GM21528 (cell line): Measurements from ENCODE around the gene GNAI2.
A peak's percentile ranks its signal among the peaks of the same experiment; 100 is the strongest.

Source experiments
- ATAC-seq: cut with Tn5 transposase; IDR thresholded peaks from one replicate; pipeline ENCODE4 v1.9.1; 2021; ENCODE audit warnings: mild to moderate bottlenecking, moderate library complexity; ENCODE audit not compliant: unreplicated experiment, low FRiP score

GNAI2 gene

GRCh38 chr3:50235716-50236483 lies at the start of gene GNAI2:
Gene GNAI2 (plus strand): TSS chr3:50236204. CDS start chr3:50236336, 132 bp downstream.
- peak; percentile 88 for ATAC-seq

DNA sequence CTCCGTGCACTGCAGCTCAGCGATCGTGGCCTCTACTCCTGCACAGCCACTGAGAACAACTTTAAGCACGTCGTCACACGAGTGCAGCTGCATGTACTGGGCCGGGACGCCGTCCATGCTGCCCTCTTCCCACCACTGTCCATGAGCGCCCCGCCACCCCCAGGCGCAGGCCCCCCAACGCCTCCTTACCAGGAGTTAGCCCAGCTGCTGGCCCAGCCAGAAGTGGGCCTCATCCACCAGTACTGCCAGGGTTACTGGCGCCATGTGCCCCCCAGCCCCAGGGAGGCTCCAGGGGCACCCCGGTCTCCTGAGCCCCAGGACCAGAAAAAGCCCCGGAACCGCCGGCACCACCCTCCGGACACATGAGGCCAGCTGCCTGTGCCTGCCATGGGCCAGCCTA lies 48.3 kb upstream of the GNAI2 start:
- ATAC-seq: no peak

- ATAC-seq: no peak
Measured at GRCh38 chr3:50189274-50189673, 46.7 kb upstream of the GNAI2 start.

DNA sequence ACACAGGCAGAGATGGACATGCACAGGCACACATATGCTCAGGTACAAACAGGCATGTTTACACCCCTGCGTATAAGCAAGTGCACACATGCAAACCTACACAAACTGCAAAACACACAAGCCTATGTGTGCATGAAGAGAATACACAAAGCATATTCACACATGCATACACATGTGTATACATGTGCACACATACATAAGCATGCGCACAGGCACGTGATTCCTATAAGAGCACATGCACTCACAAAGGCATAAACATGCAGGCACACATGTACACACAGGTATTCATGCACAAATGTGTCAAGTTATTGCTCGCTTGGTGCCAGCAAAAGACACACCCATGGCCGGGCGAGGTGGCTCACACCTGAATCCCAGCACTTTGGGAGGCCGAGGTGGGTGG lies 46.0 kb upstream of the GNAI2 start:
- no peak for ATAC-seq

- ATAC-seq: no peak
Measured at GRCh38 chr3:50190936-50191660, 44.9 kb upstream of the GNAI2 start, which contains the start of gene GNAT1. Gene GNAT1 (plus strand): TSS chr3:50191610. CDS start chr3:50191726, 116 bp downstream.

- no peak for ATAC-seq
Measured at GRCh38 chr3:50192124-50192523, 43.9 kb upstream of the GNAI2 start.

DNA sequence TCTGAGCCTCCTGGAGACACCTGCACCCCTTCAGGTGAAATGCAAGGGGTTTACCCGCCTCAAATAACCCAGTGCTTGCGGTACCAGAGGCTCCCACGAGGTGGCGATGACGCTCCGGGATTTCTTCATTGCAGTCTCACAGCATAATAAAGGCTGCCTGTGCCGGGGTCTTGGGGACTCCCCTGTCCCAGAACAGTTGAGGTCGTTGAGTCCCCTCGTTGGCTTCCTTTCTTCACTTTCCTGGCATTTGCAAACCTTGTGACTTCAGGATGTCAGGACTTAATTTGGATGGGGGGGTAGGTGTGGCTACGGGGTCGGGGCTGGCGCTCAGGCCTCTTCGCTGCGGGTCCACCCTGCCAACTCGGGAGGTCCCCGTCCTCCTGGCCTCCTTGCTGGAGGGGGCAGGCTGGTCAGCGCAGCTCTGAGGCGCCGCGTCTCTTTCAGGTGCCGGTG lies 43.3 kb upstream of the GNAI2 start:
- no peak for ATAC-seq

- no peak for ATAC-seq
Measured at GRCh38 chr3:50193286-50193685, 42.7 kb upstream of the GNAI2 start.

DNA sequence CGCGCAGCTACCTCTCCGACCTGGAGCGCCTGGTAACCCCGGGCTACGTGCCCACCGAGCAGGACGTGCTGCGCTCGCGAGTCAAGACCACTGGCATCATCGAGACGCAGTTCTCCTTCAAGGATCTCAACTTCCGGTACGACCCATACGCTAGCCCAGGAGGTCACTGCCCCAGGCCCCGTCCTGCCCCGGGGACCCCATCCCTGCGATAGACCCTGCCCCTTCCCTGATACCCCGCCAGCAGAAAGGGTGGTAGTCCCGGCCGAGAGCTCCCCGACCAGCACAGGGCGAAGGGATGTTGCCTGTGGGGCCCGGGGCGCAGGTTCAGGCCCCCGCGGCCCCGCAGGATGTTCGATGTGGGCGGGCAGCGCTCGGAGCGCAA lies 42.3 kb upstream of the GNAI2 start:
- ATAC-seq: no peak

GRCh38 chr3:50194128-50194902 lies 41.7 kb upstream of the GNAI2 start:
- no peak for ATAC-seq

DNA sequence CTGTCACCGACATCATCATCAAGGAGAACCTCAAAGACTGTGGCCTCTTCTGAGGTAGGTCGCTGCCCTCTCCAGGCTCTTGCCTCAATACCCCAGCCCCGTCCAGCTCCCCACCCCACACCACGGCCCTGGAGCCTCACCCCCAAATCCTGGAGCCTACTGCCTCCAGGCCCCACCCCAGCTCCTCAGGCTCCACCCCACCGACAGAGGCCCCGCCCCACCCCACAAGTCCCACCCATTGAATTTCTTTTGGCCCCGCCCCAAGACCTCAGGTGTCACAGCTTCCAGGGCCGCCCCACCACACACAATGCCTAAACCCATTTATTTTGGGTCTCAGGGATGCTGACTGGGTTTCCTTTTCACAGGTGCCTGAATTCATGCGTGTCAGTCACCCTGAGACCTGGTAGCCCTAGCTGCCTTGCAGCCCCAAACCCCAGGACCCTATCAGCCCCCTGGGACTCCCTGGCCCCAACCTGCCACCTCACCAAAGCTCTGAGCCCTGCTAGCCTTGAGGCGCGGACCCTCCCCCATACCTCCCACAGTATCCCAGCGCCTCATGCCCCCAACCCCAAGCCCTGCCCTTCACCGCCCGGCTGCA lies 41.0 kb upstream of the GNAI2 start:
- no peak for ATAC-seq

- no peak for ATAC-seq
Measured at GRCh38 chr3:50195501-50196252, 40.3 kb upstream of the GNAI2 start.

- ATAC-seq: no peak
Measured at GRCh38 chr3:50196253-50196801, 39.7 kb upstream of the GNAI2 start.

DNA sequence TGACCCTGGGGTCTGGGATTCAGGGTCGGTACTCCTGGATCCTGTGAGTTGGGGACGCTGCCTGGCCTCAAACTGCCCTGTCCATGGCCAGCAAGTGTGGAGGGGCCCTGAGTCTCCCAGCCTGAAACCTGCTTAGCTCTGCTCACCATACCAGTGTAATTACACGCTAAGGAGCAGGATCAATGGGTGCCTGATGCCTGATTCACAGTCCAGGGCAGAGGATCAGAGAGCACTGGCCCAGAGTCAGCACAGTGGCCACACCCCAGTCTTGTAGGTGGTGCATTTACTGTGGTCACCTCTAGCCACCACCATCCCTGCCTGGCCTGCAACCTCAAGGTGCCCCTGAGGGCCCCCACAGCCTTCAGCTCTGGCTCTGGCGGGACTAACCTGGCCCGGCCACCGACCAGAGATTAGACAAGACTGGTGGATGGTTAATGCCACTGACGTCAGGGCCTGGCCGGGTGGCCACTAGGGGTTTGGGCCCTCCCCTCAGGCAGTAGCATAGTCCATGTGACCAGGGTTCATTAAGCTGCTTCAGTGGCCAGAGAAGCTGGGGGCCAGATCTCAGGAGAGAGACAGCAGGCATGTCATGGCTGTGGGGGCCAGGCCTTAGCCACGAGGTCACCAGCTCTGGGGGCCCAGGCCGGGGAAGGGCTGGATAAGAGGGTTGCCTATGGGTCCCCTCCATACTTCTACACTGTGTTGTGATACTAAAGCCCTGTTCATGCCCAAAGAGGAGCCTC lies 34.3 kb upstream of the GNAI2 start:
- ATAC-seq: no peak

- ATAC-seq: no peak
Measured at GRCh38 chr3:50202353-50203112, 33.5 kb upstream of the GNAI2 start.

DNA sequence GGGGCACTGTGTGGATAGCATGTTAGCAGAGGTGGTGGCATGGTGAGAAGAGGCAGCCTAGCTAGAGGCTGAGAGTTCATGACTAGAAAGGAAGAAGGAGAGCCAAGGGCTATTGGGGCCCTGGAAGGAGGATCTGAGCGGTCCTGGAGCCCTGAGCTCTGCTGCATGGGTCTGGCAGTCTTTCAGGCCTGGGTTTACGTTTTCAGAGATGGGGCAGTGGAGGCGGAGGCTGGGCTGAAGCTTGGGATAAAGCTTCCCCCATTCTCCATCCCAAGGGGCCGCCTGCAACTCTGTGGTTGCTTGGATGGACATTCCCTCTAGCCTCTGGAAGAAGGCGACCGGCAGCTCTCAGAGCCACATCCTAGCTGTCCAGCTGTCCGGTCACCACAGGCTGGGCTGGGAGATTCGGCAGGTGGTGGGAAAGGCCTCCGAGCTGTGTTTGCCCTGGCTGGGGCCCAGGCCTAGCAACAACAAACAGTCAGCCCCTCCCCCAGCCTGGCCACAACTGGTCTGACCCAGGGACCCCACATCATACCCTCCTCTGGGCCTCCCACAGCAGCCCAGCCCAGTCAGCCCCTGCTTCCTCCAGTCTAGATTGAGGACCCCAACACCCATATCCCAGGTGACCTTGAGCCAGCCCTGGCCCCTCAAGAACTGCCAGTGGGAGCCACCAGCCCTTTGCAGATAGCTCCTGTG lies 32.7 kb upstream of the GNAI2 start:
- ATAC-seq: no peak
